HG02759 (cell line): ENCODE data around the gene SOAT1.
A peak's percentile ranks its signal among the peaks of the same experiment; 100 is the strongest.
"Not testable (repeated sequence)": the region's sequence is repeated elsewhere in the genome, so short reads cannot be mapped to it uniquely, and the experiment has no call there.

ENCODE experiments used
- ATAC-seq: cut with Tn5 transposase; IDR thresholded peaks from one replicate; pipeline ENCODE4 v1.9.1; 2021; ENCODE audit warnings: mild to moderate bottlenecking, moderate library complexity; ENCODE audit not compliant: unreplicated experiment

SOAT1 gene

DNA sequence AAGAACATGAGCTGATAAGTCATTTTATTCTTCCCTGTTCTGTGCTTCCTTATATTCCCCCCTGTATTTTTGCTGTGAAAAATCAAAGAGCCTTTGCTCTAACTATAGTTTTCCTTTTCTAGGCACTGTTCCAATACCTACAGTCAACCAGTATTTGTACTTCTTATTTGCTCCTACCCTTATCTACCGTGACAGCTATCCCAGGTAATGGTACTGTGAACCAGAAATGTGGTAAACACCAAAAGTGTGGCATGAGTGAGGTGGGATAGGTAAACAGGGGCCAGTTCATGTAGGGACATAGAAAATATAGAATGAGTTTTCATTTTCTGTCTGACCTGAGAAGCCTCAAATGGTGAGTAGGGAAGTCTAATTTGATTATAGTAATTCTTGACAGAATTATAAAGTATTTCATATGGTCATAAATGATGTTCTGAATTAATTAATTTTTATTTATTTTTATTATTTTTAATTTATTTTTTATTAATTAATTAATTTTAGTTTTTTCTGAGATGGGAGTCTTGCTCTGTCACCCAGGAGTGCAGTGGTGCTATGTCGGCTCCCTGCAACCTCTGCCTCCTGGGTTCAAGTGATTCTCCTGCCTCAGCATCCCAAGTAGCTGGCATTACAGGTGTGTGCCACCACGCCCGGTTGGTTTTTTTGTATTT lies 49.3 kb downstream of the SOAT1 start:
- no peak for ATAC-seq

DNA sequence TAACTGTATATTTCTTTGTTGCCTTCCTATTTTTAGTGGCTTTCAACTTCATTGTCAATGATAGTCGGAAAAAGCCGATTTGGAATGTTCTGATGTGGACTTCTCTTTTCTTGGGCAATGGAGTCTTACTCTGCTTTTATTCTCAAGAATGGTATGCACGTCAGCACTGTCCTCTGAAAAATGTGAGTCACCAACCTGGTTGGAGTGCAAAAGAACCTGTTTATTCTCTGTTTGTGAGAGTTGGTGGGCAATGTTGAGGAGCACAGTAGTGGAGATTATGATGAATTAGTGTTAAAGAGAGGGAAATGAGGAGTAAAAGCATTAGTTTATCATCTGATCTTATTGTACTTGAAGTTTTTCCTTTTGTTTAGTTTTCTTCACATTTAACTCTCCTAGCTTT lies 57.7 kb downstream of the SOAT1 start:
- no peak for ATAC-seq

DNA sequence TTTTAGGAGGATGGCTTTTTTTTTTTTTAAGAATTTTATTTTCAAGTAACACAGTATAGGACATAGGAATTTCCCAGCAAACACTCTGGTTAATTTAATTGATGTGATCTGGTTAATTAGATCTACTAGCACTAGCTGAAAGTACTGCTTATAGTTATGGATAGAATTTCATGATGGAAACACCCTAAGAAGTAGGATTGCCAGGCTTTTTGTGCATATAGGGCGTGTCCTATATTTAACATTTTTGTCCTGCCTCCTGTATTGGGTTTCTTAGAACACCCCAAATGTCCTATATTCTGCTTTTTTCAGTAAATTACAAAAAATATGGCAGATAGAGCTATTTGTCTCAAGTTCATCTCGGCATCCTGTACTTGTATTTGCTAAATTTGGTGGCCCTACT lies 58.6 kb downstream of the SOAT1 start:
- no peak for ATAC-seq

DNA sequence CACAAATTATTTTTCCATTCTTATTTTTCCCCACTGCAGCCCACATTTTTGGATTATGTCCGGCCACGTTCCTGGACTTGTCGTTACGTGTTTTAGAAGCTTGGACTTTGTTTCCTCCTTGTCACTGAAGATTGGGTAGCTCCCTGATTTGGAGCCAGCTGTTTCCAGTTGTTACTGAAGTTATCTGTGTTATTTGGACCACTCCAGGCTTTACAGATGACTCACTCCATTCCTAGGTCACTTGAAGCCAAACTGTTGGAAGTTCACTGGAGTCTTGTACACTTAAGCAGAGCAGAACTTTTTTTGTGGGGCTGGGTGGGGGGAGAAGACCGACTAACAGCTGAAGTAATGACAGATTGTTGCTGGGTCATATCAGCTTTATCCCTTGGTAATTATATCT lies 59.9 kb downstream of the SOAT1 start:
- ATAC-seq, result no peak

DNA sequence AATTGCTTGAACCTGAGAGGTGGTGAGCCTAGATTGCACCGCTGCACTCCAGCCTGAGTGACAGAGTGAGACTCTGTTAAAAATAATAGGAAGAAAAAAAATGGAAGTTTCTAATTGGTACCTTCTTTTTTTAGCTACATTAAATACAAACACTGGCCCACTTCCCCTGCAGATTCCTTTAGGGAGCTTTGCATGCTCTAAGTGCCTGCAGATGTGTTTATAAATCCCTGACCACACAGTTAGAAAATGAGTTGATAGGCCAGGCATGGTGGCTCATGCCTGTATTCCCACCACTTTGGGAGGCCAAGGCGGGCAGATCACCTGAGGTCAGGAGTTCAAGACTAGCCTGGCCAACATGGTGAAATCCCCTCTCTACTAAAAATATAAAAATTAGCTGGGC lies 68.0 kb downstream of the SOAT1 start:
- not testable (repeated sequence) for ATAC-seq

DNA sequence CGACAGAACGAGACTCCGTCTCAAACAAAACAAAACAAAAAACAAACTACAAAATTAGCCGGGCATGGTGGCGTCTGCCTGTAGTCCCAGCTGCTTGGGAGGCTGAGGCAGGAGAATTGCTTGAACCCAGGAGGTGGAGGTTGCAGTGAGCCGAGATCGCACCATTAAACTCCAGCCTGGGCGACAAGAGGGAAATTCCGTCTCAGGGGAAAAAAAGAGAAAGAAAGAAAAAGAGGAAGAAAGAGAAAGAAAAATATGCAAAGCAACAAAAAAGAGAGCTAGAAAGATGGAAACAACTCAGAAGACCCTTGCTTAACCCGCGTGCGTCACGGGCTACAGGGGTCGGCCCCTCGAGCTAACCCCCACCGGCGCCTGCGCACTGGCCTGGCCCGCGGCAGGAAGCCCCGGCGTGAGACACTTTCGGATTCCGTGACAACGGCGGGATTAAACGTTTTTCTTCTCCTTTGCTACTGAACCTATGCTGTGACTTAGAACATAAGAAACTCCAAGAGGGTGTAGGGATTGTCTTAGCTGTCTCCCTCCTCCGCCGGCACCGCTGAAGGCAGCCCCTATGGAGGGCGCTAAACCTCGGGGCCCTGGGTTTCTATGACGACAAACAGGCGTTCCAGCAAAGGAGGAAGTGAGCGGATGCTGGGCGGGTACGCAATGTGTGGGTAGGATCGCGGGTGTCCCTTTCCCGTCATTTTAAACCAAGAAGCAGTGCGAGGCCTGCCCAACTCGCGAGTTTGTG lies 71.9 kb downstream of the SOAT1 start, which contains the start of gene AXDND1:
Gene AXDND1, plus strand, starts transcription at position 630 of the 751 bp plus-strand sequence. CDS start 539 bp downstream, outside the sequence.
- ATAC-seq, result peak; percentile 98

DNA sequence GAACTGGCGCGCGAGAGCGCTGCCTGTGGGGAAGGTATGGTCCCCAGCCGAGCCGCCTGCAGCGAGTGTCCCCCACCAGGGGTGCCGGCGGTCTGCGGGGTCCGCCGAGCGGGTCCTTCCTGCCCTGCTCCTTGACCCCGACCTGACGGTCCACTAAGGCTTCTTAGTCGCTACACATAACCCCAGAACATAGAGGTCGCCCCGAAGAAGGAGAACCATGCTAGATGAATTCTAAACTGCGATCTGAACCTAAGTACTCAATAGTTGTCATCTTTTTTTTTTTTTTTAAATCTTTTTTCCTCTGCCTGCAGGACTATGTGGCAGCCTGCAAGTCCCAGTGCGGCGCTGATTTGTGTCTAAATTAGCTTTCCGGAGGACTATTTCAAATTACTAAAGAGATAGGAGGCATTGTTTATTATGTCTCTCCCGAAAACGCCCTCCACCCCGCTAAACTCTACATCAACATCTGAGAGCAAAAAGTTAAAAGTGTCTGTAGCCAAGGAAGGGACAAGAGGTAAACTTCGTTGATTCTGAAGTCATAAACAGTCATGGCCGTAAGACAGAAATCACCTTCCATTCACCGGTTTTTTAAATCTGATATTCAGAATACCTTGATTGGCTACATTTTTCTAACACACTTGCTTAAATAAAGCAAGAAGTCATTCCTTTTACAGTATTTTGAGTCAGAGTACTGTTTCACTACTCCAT lies 72.7 kb downstream of the SOAT1 start:
- peak; percentile 35 for ATAC-seq

DNA sequence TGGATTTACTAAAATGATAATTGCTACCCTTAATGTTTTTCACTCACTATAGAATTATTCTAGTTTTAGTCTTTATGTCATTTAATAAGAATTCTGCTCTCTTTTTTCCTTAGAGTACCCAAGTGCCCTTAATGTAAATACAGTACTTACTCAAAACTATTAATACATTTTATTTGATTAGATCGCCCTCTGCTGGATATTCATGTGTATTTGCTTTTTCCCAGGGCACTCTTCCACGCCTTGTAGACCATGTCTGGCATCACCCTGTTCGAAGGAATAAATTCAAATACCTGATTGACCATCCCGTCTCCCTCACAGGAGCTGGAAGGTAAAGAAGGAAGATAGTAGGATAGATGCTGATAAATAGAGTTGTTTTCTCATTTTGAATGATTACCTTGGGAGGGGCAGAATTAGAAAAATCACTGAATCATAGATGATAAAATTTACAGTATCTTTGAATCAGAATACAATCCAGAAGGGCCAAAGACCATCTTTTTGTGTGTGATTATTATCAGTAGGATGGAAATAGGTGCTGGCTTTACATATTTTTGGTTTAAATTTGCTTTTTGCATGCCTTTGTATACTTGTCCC lies 76.2 kb downstream of the SOAT1 start:
- ATAC-seq, result peak; percentile 24

DNA sequence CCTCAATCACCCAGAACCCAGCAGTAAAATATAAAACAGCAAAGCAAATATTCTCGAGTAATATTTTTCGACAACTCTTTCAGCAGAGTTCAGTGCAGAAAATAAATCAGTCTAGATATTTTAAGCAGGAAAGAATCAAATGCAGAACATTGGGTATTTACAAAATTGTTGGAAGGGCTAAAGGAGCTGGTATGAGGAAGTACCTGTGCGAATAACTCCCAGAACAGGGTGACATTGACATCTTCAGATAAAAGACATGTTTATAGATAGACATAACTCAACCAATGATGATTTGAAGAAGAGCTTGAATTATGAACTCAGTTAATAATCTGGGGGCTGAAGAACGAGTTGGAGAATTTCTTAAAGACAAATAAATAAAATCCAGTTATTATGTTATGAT lies 78.6 kb downstream of the SOAT1 start:
- ATAC-seq, result no peak

DNA sequence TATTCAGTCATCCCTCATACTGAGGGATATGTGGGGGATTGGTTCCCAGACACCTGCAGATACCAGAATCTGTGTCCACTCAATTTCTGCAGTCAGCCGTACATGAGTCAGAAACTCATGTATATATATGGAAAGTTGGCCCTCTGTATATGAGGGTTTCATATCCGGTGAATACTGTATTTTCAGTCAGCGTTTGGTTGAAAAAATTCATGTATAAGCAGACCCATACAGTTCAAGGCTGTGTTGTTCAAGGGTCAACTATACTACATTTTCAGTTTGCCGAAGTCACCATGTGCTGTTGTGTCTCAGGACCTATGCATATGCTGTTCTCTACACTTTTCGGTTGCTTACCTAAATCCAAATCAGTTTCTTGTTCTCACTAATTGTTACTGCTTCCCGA lies 82.6 kb downstream of the SOAT1 start:
- ATAC-seq, result no peak

DNA sequence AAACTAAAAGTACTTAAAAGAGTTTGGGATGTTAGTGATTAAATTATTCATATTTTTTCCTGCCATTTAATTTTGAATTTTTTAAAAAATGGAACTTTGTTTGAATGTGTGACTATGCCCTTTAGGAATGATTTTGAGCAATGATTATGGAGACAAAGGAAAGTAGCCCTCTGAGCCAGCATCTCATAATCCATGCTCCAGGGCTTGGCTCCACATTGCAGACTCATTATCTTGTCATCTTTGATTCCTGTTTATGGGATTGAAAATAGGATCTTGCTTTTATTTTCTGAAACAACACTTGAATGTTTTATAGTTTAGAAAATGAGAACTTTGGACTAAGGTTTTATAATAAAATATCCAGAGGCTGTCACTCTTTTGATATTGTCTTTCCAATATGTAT lies 86.7 kb downstream of the SOAT1 start:
- no peak for ATAC-seq

DNA sequence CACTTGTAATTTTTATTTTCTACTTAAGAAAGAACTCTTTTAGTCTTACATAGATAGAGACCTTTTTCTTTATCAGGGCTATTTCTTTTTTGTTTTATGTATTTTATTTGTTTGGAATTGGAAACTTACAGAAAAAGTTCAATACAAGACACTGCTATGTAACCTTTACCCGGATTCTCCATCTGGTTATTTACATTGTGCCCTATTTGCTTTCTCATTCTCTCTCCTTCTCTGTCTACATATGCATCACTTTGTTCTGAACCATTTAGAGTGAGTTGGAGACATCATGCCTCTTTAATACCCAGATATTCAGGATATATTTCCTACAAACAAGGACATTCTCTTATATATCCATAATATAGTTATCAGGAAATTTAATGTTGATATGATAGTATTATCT lies 90.4 kb downstream of the SOAT1 start:
- no peak for ATAC-seq

DNA sequence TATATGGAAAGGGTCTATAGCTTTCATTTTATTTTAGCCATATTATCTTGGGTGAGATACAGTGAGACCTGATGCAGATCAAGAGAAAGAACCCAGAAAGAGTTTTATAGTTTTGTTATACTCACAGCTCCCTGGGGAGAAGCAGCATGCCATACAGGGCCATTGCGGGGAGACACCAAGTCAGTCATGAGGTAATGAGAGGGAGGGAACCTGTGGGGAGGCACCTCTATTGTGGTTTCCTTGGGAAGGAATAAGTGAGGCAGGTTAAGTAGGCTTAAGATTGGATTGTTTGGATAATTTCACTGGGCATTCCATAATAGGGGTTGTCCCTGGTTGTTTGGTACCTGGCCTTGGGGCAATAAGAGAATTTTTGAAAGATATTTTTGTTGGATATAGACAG lies 91.9 kb downstream of the SOAT1 start:
- no peak for ATAC-seq

DNA sequence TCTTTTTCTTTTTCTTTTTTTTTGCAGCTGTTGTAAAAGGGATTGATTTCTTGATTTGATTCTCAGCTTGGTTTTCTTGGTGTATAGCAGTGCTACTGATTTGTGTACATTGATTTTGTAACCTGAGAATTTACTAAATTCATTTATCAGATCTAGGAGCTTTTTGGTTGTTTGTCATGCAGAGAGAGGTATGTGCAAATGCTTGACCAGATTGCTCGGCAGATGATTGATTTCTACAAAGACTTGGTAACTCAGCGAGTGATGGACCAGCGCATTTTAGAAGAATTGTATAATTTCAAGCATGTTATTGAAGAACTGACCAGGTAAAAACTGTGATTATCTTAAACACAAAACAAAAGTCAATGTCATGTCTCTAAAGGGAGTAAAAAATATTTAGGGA lies 100.1 kb downstream of the SOAT1 start:
- no peak for ATAC-seq

DNA sequence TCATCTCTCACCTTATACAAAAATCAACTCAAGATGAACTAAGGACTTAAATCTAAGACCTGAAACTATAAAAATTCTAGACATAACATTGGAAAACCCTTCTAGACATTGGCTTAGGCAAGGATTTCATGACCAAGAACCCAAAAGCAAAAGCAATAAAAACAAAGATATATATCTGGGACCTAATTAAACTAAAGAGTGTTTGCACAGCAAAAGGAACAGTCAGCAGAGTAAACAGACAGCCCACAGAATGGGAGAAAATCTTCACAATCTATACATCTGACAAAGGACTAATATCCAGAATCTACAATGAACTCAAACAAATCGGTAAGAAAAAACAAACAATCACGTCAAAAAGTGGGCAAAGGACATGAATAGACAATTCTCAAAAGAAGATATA lies 105.8 kb downstream of the SOAT1 start:
- not testable (repeated sequence) for ATAC-seq
